MV-4-11 (cell line): ENCODE data around the gene MCM10.
"Not testable (repeated sequence)": the region's sequence is repeated elsewhere in the genome, so short reads cannot be mapped to it uniquely, and the experiment has no call there.

Experiments
- DNase-seq: peaks from one replicate; lab custom pipeline; 2025; lab: John Stamatoyannopoulos, UW

Gene MCM10

DNA sequence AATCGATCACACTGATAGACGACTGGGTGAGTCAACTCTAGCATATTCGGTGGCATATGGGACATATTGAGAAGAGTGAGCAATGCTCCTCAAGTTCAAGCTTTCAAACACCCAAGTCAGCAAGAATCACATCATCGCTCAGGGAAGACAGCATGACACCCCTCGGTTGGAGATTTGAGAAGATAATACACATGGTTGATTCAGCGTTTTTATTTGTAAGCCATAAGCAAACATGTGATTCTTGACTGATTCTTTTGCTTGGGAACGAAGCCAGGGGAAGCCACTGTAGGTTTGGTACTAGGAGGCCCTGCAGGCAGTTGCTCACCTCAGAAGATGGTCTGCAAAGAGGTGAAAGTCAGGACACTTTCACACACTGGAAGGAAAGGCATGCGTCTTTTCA lies 60.2 kb downstream of the MCM10 start:
- no peak for DNase-seq

DNA sequence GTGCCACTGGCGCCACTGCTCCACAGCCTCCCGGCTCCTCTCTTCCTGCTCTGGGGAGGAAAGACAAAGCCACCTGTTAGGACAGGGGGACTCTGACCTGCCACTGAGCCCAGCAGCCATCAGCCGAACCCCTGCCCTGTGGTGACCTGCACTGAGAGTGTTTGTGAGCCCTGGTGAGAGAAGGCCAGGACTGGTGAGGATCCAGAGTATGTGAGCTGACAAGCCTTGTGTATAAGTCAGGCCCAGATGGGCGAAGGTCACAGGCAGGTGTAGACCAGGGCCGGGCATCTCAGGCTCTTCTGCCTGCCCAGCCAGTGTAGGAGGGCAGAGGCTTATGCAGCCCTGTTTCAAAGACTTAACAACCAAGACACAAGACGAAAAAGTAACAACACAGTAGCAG lies 60.8 kb downstream of the MCM10 start:
- no peak for DNase-seq

- no peak for DNase-seq
Measured at GRCh38 chr10:13222566-13222965, 61.2 kb downstream of the MCM10 start.

GRCh38 chr10:13223241-13223640 lies 61.9 kb downstream of the MCM10 start:
- DNase-seq = no peak

GRCh38 chr10:13224210-13224995 lies 63.0 kb downstream of the MCM10 start:
- DNase-seq = no peak

DNA sequence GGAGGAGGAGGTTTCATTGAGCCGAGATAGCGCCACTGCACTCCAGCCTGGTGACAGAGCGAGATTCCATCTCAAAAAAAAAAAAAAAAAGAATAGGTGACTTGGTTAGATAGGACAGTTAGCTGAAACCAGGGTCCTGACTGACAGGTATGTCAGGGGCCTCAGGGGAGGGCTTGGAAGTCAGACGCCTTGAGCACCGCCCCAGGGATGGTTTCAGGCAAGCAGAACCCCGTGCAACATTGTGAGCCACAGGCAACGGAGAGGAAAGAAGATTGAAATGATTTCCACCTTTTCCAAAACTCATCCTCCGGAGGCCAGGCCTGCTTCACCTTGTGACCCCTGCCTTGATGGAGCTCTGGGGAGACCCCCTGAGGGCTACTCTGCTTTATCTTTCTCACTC lies 64.2 kb downstream of the MCM10 start:
- DNase-seq = no peak

GRCh38 chr10:13227031-13227430 lies 65.7 kb downstream of the MCM10 start:
- no peak for DNase-seq

GRCh38 chr10:13231190-13231589 lies 69.8 kb downstream of the MCM10 start:
- no peak for DNase-seq

- no peak for DNase-seq
Measured at GRCh38 chr10:13231808-13232207, 70.5 kb downstream of the MCM10 start.

DNA sequence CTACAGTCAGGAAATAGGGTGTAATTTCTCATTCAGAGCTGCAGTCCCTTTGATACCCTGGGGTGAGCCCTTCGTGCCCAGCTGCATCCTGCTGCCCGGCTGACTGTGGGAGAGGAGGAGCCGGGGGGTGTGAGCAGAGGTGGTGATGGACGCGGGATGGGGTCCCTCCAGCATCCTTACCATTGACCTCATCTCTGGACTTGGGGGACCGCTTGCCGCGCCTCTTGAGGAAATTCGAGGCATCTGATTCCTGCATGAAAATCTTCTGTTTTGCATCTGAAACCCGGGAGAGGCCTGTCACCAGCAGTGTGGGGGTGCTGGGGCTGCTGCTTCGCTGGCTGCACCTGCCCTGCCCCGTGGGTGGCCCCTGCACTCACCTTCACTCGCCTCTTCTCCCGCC lies 72.0 kb downstream of the MCM10 start:
- no peak for DNase-seq

- DNase-seq = no peak
Measured at GRCh38 chr10:13234172-13234571, 72.8 kb downstream of the MCM10 start, which contains the start of gene UCMA. UCMA (minus strand) TSS chr10:13234374; CDS start chr10:13234258, 116 bp downstream.

DNA sequence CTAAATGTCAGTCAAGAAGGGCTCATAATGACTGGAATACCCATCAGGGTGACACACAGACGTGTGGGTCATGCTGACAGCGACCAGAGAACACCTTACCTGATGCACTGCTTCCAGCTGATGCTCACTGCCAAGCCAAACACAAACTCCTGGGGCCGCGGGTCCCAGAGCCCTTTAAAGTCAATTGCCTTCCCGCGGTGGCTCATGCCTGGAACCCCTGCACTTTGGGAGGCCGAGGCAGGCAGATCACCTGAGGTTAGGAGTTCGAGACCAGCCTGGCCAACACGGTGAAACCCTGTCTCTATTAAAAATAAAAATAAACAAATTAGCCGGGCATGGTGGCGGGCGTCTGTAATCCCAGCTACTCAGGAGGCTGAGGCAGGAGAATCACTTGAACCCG lies 73.4 kb downstream of the MCM10 start:
- DNase-seq = not testable (repeated sequence)

DNA sequence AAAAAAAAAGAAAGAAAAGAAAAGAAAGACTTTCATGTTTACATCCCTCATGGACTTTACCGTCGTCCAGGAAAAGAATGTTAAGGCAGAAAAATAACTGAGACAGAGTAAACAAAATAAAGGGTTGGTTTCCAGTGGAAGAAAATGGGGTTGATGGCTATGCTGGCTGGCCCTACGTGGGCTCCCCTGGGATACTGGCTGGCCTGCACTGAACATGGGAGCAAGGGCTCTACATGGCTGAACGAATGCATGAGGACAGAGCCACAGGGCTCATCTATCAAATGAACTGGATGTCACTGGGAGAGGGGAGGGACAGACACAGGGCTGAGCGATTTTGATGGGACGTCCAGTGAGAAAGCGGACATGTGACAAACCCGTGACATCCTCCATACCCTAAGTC lies 75.3 kb downstream of the MCM10 start:
- DNase-seq = no peak

- DNase-seq = no peak
Measured at GRCh38 chr10:13238271-13239077, 77.1 kb downstream of the MCM10 start.

DNA sequence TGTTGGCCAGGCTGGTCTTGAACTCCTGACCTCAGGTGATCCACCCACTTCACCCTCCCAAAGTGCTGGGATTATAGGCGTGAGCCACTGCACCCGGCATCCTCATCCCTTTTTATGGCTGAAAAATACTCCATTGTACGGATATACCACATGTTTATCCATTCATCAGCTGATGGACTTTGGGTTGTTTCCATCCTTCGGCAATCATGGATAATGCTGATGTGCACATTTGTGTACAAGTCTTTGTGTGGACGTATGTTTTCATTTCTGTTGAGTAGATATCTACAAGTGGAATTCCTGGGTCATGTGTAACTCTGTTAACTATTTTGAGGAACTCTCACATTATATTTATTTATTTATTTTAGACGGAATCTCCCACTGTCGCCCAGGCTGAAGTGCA lies 78.6 kb downstream of the MCM10 start:
- DNase-seq = no peak

GRCh38 chr10:13241613-13242012 lies 80.3 kb downstream of the MCM10 start:
- DNase-seq = no peak

DNA sequence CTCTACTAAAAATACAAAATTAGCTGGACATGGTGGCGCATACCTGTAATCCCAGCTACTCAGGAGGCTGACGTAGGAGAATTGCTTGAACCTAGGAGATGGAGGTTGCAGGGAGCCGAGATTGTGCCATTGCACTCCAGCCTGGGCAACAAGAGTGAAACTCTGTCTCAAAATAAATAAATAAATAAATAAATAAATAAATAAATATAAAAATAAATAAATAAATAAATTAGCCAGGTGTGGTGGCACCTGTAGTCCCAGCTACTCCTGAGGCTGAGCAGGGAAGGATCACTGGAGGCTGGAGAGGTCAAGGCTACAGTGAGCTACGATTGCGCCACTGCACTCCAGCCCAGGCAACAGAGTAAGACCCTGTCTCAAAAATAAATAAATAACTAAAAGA lies 80.9 kb downstream of the MCM10 start:
- not testable (repeated sequence) for DNase-seq

DNA sequence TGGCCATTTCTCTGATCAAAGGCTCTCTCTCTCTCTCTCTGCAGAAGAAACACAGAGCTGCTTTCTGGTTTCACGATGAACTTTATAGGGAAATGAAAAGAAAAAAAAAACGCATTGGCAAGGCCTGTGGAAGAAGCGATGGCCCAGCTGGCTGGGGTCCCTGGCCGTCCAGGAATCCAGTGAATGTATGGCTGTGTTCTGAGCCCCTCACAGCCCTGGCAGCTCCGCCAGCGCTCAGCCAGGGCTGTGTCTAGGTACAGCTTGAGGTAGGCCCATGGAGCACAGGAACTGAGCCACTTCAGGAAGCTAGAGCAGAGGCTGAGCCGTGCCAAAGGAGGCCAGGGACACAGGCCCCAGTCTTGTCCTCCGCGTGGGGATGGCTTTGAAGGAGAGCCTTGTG lies 85.9 kb downstream of the MCM10 start:
- no peak for DNase-seq

GRCh38 chr10:13247784-13248183 lies 86.4 kb downstream of the MCM10 start:
- no peak for DNase-seq

- no peak for DNase-seq
Measured at GRCh38 chr10:13253726-13254125, 92.4 kb downstream of the MCM10 start.

GRCh38 chr10:13256627-13257026 lies 95.3 kb downstream of the MCM10 start:
- no peak for DNase-seq

DNA sequence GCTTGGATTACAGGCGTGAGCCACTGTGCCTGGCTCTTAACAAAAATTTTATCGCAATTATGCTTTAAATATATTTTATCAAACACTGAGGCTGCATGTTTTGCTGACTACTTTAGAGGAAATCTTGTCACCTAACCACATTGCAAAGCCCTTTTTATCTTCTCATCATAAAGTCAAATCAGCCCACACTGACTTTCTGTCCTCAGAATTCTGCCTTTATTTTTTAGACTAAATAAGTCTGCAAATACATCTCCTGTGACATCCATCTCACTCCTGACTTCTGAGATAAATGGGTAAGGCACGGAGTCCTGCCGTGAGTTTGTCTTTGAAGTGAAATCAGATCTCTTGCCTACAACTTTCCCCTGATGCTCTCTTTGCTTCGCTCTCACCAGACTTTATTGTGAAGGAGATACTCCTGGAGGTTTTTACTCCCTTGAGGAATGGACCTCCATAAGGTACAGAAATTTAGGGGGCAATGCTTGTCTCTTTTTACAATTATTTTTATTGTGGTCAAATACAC lies 96.3 kb downstream of the MCM10 start:
- DNase-seq = no peak
